Sigmoid colon (tissue), 3 donors: ENCODE results near the gene NLGN3.

Source experiments
- CTCF ChIP-seq, 4 experiments: fragments of 450-650 bp in 3 of 4; fragments of 200-600 bp in 1 of 4; IDR thresholded peaks; one replicate each; pipeline ENCODE4 v1.5.1; 2016 to 2019; ENCODE audit warnings: antibody characterized with exemption in 4 of 4, mild to moderate bottlenecking in 3 of 4, moderate library complexity in 2 of 4
- POLR2A ChIP-seq, 2 donors: fragments of 450-650 bp; IDR thresholded peaks; one replicate each; pipeline ENCODE4 v1.6.1; 2016; ENCODE audit warnings: antibody characterized with exemption in 2 of 2, mild to moderate bottlenecking in 2 of 2, moderate library complexity in 2 of 2

- no peak for TF ChIP-seq POLR2A (IDR thresholded peaks at IDR 0.05)
- TF ChIP-seq CTCF (IDR thresholded peaks at IDR 0.05), result no peak
These were observed 13.1 kb upstream of the NLGN3 start for GRCh38 chrX:71131510-71131909.
